Sigmoid colon (tissue), 7 donors: ENCODE data around the gene PHKG2. TPM values are rescaled to one million over a fixed set of nuclear protein-coding genes. Genes with fewer than 3 reads are reported as not detected.

Experiments used
- DNase-seq: peaks from one replicate; pipeline ENCODE4 v3.0.0-alpha.2; 2019
- H3K27ac ChIP-seq, 4 donors: fragments of 200-600 bp; sonication (generic); one replicate each; pipeline ENCODE4 v1.5.1; 2016 to 2019; ENCODE audit warnings: mild to moderate bottlenecking in 1 of 4
- H3K27me3 ChIP-seq, 3 donors: fragments of 200-600 bp; sonication (generic); one replicate each; pipeline ENCODE4 v1.5.1; 2019; ENCODE audit warnings: mild to moderate bottlenecking in 1 of 3
- H3K36me3 ChIP-seq, 4 donors: fragments of 200-600 bp; sonication (generic); one replicate each; pipeline ENCODE4 v1.5.1; 2016 to 2019
- H3K4me1 ChIP-seq, 4 donors: fragments of 200-600 bp; sonication (generic); one replicate each; pipeline ENCODE4 v1.5.1; 2017 to 2019
- H3K4me3 ChIP-seq, 4 donors: fragments of 200-600 bp; sonication (generic); one replicate each; pipeline ENCODE4 v1.5.1; 2017 to 2019; ENCODE audit warnings: mild to moderate bottlenecking in 2 of 4, moderate library complexity in 1 of 4
- H3K9me3 ChIP-seq, 4 donors: fragments of 200-600 bp in 3 of 4; sonication (generic) in 3 of 4; one replicate each; pipeline versions ENCODE4 v1.5.1 to v1.6.1; 2013 to 2019
- EP300 ChIP-seq, 4 donors: sonication (generic); formaldehyde crosslinking; IDR thresholded peaks; one replicate each; pipeline ENCODE4 v1.6.1; 2017; ENCODE audit warnings: antibody characterized with exemption in 4 of 4
- POLR2A ChIP-seq, 2 donors: fragments of 450-650 bp; IDR thresholded peaks; one replicate each; pipeline ENCODE4 v1.6.1; 2016; ENCODE audit warnings: antibody characterized with exemption in 2 of 2, mild to moderate bottlenecking in 2 of 2, moderate library complexity in 2 of 2
- POLR2AphosphoS5 ChIP-seq, 4 donors: sonication (generic); formaldehyde crosslinking; IDR thresholded peaks; one replicate each; pipeline ENCODE4 v1.6.1; 2017; ENCODE audit warnings: antibody characterized with exemption in 4 of 4
- WGBS, 2 donors: extraction: QIAGEN DNeasy Blood & Tissue Kit; methylation state at CpG; one replicate each; pipeline ENCODE4 v1.1.7; 2013; 5-methylcytosine and 5-hydroxymethylcytosine counted together
- intact Hi-C: fragments of 100-400 bp; cut with DNase I; formaldehyde crosslinking; loops from one replicate; pipeline ENCODE4 v1.15.1; 2023
- polyA plus RNA-seq, 3 donors: library from polyadenylated mRNA; stranded (reverse); fragments of 200-250 nt; gene quantifications; one replicate each; pipeline ENCODE4 v1.2.3, GENCODE V29; 2013
- total RNA-seq, 4 donors: library from RNA; depleted of rRNA; stranded (reverse); fragments of >200 nt; gene quantifications; one replicate each; pipeline ENCODE4 v1.1.0, GENCODE V29; 2016
- TF ChIP-seq, protein P1 (sequence below), 4 experiments: fragments of 450-650 bp in 3 of 4; fragments of 200-600 bp in 1 of 4; IDR thresholded peaks; one replicate each; pipeline ENCODE4 v1.5.1; 2016 to 2019; ENCODE audit warnings: antibody characterized with exemption in 4 of 4, mild to moderate bottlenecking in 3 of 4, moderate library complexity in 2 of 4
- donor health status: healthy with polysubstance abuse.
- donor health status: Bipolar disorder and iron deficiency.
- donor health status: healthy.

The PHKG2 gene
- total and polyA plus RNA-seq, 7 donors: 19.2 to 45.0 (median 23.8) TPM

DNA sequence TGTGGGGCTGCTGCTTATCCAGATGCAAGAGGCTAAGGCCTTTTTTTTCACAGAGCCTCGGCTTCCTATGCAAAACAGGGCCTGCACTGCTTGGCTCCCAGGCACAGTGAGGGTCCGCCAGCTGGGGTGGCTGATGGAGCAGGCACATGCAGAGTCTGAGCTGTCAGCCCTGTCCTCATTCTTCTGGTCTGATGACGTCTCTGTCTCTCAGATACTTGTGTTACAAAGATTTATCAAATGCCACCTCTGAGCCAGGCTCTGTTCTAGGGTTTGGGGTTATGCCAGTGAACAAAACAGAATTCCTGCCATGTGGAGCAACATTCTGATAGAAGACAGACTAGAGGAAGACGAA is 18.7 kb downstream of the PHKG2 start:
- Histone ChIP-seq H3K4me3 (no peak overlapping the region), H3K27me3 (no peaks in the 10 kb centered on the region), H3K36me3 (peaks cover 72 to 88% (median 74%) of the 10 kb centered on the region in 4 donors), H3K4me1 (peaks cover 0 to 20% (median 18%) of the 10 kb centered on the region in 4 donors), H3K27ac (no peak overlapping the region), H3K9me3 (no peaks in the 10 kb centered on the region)
- TF ChIP-seq POLR2AphosphoS5 (IDR thresholded peaks at IDR 0.05) (no peak), EP300 (IDR thresholded peaks at IDR 0.05) (no peak), POLR2A (IDR thresholded peaks at IDR 0.05) (no peak)
- TF ChIP-seq, protein P1, sequence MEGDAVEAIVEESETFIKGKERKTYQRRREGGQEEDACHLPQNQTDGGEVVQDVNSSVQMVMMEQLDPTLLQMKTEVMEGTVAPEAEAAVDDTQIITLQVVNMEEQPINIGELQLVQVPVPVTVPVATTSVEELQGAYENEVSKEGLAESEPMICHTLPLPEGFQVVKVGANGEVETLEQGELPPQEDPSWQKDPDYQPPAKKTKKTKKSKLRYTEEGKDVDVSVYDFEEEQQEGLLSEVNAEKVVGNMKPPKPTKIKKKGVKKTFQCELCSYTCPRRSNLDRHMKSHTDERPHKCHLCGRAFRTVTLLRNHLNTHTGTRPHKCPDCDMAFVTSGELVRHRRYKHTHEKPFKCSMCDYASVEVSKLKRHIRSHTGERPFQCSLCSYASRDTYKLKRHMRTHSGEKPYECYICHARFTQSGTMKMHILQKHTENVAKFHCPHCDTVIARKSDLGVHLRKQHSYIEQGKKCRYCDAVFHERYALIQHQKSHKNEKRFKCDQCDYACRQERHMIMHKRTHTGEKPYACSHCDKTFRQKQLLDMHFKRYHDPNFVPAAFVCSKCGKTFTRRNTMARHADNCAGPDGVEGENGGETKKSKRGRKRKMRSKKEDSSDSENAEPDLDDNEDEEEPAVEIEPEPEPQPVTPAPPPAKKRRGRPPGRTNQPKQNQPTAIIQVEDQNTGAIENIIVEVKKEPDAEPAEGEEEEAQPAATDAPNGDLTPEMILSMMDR (IDR thresholded peaks at IDR 0.05): no peak
- intact Hi-C loops: no loop called here
- DNase-seq: no peak
- WGBS, 2 donors: 87 to 88% methylated on average over 4 of the region's 4 CpGs

DNA sequence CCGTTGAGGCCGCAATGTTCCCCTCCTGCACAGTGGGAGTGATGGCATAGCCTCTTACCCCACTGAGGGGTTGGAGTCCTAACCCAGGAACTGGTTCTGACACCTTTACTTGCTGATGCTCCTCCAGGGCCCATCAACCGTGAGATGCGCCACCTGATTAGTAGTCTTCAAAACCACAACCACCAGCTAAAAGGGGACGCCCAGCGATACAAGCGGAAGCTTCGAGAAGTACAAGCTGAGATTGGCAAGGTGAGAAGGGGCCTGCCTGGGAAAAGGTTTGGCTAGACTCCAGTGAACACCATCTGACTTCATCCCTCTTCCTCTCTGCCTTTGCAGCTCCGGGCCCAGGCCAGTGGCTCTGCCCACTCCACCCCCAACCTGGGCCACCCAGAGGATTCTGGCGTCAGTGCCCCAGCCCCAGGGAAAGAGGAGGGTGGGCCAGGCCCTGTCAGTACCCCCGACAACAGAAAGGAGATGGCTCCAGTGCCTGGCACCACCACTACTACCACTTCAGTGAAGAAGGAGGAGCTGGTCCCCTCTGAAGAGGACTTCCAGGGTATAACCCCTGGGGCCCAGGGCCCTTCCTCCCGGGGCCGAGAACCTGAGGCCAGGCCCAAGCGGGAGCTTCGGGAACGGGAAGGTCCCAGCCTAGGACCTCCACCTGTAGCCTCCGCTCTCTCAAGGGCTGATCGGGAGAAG is 19.7 kb downstream of the PHKG2 start:
- TF ChIP-seq, protein P1 (IDR thresholded peaks at IDR 0.05): no peak
- TF ChIP-seq POLR2AphosphoS5 (IDR thresholded peaks at IDR 0.05): no peak
- TF ChIP-seq POLR2A (IDR thresholded peaks at IDR 0.05): no peak
- TF ChIP-seq EP300 (IDR thresholded peaks at IDR 0.05): no peak
- DNase-seq: no peak
- H3K4me1 ChIP-seq: peaks cover 0 to 16% (median 13%) of the 10 kb centered on the region in 4 donors
- no peaks in the 10 kb centered on the region for H3K9me3 ChIP-seq
- no peak overlapping the region for H3K27ac ChIP-seq
- H3K36me3 ChIP-seq: peaks cover 79 to 98% (median 84%) of the 10 kb centered on the region in 4 donors
- no peak overlapping the region for H3K4me3 ChIP-seq
- intact Hi-C loops: no loop called here
- 92 to 93% methylated on average over 18 of the region's 18 CpGs for WGBS, 2 donors
- no peaks in the 10 kb centered on the region for H3K27me3 ChIP-seq

DNA sequence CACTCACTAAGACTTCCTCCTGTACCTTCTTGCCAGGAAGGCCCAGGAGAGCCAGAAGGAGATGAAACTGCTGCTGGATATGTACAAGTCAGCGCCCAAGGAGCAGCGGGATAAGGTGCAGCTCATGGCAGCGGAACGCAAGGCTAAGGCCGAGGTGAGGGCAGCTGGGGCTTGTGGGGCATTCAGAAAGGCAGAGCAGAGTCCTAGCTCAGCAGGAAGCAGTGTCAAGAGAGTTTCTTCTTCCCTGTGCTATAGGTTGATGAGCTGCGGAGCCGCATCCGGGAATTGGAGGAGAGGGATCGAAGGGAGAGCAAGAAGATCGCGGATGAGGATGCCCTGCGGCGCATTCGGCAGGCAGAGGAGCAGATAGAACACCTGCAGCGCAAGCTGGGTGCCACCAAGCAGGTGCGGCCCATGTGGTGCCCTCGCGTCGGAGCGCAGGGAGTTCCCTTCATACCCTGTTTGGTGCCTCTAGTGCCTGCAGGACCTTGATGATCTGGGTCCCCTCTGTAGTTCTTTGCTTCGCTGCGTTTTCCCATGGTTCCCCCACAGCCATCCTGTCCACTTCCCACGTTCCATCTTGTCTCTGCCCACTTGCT is 20.5 kb downstream of the PHKG2 start:
- intact Hi-C loops: no loop called here
- 96 to 97% methylated on average over 23 of the region's 23 CpGs for WGBS, 2 donors
- no peaks in the 10 kb centered on the region for H3K27me3 ChIP-seq
- no peak overlapping the region for H3K27ac ChIP-seq
- H3K4me3 ChIP-seq: no peak overlapping the region
- H3K9me3 ChIP-seq: no peaks in the 10 kb centered on the region
- peaks cover 0 to 8% (median 5%) of the 10 kb centered on the region in 4 donors for H3K4me1 ChIP-seq
- TF ChIP-seq EP300 (IDR thresholded peaks at IDR 0.05): no peak
- no peak for TF ChIP-seq POLR2AphosphoS5 (IDR thresholded peaks at IDR 0.05)
- TF ChIP-seq, protein P1 (IDR thresholded peaks at IDR 0.05): no peak
- TF ChIP-seq POLR2A (IDR thresholded peaks at IDR 0.05): no peak
- DNase-seq: no peak
- H3K36me3 ChIP-seq: peaks cover 79 to 100% (median 91%) of the 10 kb centered on the region in 4 donors

DNA sequence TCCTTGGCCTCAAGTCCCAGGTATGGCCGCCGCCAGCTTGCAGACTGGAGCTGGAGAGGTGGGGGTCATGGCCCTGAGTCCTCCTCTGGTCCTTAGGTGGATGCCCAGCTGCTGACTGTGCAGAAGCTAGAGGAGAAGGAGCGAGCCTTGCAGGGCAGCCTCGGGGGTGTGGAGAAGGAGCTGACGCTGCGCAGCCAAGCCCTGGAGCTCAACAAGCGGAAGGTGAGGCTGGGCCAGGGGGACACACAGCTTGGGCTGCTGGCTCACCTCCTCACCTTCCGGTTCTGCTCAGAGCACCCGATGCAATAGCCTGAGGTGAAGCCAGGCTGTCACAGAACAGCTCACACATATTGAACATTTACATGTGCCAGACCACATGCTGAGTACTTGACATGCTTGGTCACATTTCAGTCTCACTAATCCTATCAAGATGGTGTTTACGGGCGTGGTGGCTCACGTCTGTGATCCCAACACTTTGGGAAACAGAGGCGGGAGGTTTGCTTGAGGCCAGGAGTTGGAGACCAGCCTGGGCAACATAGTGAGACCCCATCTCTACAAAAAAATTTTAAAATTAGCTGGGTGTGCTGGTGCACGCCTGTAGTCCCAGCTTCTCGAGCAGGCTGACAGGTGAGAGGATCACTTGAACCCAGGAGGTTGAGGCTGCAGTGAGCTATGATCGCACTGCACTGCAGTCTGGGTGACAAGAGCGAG is 21.3 kb downstream of the PHKG2 start:
- Histone ChIP-seq H3K4me1 (peaks cover 0 to 5% (median 3%) of the 10 kb centered on the region in 4 donors), H3K36me3 (peaks cover 70 to 100% (median 90%) of the 10 kb centered on the region in 4 donors), H3K27ac (no peak overlapping the region), H3K27me3 (no peaks in the 10 kb centered on the region), H3K4me3 (no peak overlapping the region), H3K9me3 (no peaks in the 10 kb centered on the region)
- TF ChIP-seq POLR2A (IDR thresholded peaks at IDR 0.05): no peak
- intact Hi-C loops: no loop called here
- DNase-seq: no peak
- WGBS, 2 donors: 93 to 95% methylated on average over 17 of the region's 17 CpGs

DNA sequence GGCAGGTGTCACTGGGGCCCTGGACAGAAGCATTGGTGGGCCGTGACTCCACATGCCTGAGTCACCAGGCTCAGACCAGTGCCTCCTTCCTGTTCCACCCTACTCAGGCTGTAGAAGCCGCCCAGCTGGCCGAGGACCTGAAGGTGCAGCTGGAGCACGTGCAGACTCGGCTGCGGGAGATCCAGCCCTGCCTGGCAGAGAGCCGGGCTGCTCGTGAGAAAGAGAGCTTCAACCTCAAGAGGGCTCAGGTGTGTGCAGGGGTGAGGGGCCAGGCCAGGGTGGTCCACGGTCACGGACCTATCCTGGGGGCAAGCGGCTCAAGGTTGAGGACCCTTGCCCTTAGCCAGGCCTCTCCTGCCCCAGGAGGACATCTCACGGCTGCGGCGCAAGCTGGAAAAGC is 23.5 kb downstream of the PHKG2 start:
- H3K27ac ChIP-seq: no peak overlapping the region
- H3K9me3 ChIP-seq: no peaks in the 10 kb centered on the region
- peaks cover 0 to 24% (median 19%) of the 10 kb centered on the region in 4 donors for H3K4me1 ChIP-seq
- WGBS, 2 donors: 90 to 92% methylated on average over 14 of the region's 14 CpGs
- H3K27me3 ChIP-seq: no peaks in the 10 kb centered on the region
- TF ChIP-seq EP300 (IDR thresholded peaks at IDR 0.05): no peak
- no peak for TF ChIP-seq POLR2AphosphoS5 (IDR thresholded peaks at IDR 0.05)
- TF ChIP-seq POLR2A (IDR thresholded peaks at IDR 0.05): no peak
- TF ChIP-seq, protein P1 (IDR thresholded peaks at IDR 0.05): no peak
- no peak overlapping the region for H3K4me3 ChIP-seq
- H3K36me3 ChIP-seq: peaks cover 49 to 78% (median 68%) of the 10 kb centered on the region in 4 donors
- DNase-seq: no peak
- intact Hi-C loops: no loop called here
